GM18526 (cell line): ENCODE measurements around the gene KCNN4.

Experiments
- POLR2A ChIP-seq: IDR thresholded peaks from 3 replicates; pipeline ENCODE4 v1.6.1; 2011; ENCODE audit not compliant: insufficient read length; ENCODE audit errors: extremely low read depth

The KCNN4 gene

DNA sequence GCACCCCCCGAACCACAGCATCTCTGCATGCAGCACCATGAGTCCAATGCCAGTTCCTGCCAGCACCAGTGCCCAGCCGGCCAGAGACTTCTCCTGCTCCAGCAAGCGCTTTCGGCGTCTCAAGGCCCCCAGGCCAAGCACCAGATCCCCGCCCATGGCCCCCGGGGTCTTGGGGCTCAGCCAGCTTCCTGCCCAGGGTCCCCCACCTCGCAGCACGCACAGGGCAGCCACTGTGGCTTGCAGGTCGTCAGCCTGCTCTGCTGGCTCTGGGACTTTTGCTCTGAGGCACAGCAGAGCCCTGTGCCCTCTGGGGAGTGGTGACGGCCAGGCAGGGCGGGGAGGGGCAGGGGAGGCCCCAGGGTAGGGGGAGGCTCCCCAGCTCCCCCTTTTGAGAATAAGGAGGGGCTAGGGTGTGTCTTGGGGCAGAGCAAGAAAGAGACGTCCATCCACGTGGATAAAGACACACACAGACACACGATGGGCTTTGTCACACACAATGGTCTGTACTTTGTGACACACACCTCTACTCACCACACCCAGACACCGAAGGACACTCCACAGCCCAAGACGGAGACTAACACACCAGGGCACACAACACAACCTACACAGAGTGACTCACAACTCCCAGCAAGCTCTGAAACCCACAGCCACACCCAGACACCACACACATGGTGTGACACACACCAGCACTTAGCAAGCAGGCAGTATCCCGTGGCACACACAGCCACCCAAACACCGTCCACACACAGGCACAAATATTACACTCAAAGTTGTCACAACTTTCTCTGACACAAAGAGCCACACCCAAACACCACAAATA, at the start of gene KCNN4:
KCNN4 (minus strand) TSS at position 268 of the 820 bp plus-strand sequence; CDS start at position 156, 112 bp downstream.
- peak; percentile 91 for TF ChIP-seq POLR2A

DNA sequence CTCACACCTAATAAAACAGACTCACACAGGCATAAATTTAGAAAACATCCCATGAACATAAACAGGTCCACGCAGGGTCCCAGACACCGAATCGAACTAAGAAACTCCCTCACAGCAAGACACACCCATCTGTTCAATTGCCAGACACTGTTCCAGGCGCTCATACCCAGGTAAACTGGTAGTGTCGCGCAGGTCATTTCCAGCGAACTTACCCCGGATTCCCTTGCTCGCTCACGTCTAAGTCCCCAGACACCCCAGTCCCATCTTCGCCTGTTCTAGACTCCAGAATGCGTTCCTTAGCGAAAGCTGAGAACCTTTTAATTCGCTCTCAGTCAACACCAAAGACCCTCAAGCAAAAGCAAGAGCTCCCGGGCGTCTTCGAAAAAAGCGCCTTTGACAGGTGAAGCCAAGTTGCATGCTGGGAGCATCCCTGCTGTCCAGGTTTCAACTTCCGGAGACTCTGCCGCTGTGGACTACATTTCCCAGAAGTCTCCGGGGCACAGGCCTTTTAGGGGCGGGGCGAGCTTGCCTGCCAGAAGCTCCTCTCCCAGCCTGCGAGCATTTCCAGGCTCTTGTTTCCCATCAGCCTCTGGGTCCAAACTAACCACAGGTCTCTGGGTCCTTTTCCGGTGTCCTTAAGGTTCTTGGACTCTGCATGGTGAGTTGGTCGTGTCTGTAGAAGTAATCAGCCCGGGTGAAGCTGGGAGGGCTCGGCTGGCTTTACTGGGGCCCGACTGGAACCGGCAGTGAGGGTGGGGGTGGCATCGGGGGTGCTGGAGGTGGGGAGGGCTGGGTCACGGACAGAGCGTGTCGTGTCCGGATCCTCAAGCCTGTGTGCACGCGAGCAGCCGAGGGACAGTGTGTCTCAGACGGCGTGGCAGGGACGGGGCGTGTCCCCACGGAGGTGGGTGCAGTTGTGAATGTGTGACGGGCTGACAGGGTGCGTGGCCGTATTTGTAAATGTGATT, 46.3 kb upstream of the KCNN4 start, which contains the start of gene ZNF283:
ZNF283 (plus strand) TSS at position 535 of the 968 bp plus-strand sequence. CDS start 6,184 bp downstream, outside the sequence.
- TF ChIP-seq POLR2A, result peak; percentile 23

DNA sequence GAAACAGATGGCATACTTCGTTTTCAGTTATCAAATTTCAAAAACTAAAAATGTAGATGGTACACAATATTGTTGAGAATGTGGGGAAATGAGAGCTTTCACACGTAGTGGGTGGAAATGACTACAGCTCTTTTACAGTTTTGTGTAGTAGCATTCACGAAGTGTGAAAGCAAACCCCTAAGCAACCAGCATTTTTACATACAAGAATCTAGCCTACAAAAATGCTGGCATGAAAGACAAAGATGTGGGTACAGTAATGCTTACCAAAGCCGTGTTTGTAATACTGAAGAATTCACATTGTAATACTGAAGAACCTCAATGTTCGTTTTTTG, 40.1 kb upstream of the KCNN4 start:
- TF ChIP-seq POLR2A, result no peak

DNA sequence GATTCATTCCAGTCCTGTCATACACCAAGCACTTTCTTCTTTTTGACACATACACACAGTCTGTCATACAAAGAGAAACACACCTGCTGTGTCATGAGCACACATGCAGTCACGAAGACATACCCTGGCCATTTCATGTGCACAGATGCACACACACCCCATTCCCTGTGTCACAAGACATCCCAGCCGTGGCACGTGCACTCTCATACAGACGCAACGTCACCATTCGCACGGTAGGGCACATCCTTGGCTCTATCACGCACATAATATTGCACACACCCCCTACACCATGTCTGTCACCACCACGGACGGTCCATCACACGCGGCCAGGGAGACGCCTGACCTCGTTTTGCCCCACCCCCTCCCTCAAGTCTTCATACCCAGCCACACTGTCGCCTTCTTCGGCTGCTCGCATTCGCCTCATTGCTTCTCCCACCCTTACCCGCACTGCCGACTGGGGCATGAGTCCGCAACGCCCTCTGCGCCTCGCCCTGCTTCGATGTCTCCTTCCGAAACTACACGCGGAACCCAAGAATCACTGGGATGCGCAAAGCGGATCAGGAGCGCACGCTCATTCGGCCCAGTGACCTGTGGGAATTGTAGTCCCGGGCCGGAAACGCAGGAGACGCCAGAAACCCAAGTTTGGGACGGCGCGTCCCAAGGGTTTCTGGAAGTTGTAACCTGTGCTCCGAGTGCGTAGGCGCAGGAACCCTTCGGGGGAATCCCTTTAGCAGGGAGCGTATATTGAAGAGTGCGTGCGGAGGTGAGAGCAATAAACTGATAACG, 39.5 kb upstream of the KCNN4 start:
- no peak for TF ChIP-seq POLR2A

DNA sequence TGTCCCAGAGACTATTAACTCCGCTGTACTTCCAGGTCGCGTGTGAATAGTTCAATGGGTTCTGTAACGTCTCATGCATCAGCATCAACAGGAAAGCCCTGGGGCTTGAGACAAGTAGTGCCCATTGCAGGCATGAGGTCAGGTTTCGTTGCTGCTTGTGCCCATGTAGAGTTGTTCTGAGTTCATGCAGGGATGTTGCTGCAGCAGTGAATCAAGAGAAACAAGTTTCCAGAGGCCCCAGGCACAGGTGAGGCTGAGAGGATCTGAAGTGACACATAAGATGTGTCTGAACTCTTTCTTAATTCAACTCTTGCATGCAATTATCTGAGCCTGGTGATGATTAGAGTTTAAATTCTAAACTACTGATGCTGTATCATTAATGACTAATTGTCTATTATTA, 37.7 kb upstream of the KCNN4 start:
- no peak for TF ChIP-seq POLR2A

DNA sequence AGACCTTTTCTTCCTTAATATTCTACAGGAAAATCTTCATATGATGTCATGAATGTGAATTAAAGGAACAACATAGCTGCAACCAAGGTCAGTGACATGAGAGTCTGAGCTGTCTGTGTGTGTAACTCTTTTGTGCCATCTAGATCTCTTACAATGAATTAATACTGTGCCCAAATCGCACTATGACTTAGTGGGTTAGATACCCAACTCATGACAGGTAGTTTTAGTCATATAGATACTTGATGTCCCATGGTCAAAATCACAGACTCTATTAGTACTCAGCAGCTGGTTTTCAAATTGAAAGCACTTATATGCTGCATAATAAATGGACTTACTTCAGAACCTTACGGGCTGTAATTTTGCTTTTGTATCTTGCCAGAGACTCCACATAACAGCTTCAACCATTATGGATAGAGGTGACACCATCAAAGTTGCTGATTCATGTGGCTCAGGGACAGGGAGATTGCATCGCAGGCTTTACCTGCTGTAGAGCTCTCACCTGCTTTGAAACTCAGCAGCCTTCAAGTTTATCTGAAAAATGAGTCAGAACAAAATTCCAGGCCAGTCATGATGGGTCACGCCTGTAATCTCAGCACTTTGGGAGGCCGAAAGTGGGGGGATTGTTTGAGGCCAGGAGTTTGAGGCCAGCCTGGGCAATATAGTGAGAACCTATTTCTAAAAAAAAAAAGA, 34.0 kb upstream of the KCNN4 start:
- TF ChIP-seq POLR2A, result no peak

DNA sequence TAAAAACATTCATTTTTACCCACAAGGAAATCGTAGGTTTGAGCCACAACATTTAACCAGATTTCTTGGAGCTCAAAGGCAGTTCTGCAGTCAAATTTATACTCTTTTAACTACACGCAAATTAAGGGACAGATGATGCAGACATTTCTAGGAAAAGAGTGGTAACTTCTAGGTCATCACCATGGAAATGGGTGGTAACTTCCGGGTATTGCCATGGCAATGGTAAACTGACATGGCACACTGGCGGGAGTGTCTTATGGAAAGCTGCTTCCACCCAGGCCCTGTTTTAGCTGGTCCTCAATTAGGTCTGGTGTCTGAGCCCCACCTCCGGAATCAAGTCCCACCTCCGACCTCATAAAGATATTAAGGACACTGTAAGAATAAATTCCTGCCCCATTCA, 31.9 kb upstream of the KCNN4 start:
- TF ChIP-seq POLR2A, result no peak

DNA sequence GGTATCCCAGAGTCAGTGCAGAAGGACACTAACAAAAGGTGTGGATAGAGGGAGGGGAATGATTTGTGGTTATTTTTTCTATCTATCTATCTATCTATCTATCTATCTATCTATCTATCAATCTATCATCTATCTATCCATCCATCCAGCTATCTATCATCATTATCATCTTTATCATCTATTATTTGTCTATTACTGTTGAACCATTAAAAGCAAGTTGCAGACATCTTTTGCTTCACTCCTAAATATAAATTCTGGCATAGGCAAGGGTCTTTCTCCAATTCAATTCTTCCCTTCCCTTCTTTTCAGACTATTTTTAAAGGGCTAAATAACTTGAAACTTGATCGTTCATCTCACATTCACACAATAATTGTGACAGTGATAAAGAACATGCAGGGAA, 31.5 kb upstream of the KCNN4 start:
- no peak for TF ChIP-seq POLR2A

DNA sequence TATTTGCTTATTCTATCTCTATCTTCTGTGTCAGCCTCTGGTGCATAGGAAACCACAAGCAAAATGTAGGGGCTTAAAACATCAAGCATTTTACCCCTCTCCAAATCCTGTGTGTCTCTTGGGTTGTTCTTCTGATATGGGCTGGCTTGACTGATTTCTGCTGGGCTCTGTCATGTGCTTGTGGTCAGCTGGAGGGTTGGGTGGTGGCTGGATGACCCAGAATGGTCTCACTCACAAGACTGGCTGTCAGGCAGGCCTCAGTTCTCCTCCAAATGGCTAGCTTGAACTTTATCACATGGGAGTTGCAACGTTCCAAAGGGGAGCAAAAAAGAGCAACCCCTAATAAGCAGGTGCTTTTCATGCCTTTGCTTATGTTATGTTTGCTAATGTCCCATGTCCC, 31.1 kb upstream of the KCNN4 start:
- no peak for TF ChIP-seq POLR2A

DNA sequence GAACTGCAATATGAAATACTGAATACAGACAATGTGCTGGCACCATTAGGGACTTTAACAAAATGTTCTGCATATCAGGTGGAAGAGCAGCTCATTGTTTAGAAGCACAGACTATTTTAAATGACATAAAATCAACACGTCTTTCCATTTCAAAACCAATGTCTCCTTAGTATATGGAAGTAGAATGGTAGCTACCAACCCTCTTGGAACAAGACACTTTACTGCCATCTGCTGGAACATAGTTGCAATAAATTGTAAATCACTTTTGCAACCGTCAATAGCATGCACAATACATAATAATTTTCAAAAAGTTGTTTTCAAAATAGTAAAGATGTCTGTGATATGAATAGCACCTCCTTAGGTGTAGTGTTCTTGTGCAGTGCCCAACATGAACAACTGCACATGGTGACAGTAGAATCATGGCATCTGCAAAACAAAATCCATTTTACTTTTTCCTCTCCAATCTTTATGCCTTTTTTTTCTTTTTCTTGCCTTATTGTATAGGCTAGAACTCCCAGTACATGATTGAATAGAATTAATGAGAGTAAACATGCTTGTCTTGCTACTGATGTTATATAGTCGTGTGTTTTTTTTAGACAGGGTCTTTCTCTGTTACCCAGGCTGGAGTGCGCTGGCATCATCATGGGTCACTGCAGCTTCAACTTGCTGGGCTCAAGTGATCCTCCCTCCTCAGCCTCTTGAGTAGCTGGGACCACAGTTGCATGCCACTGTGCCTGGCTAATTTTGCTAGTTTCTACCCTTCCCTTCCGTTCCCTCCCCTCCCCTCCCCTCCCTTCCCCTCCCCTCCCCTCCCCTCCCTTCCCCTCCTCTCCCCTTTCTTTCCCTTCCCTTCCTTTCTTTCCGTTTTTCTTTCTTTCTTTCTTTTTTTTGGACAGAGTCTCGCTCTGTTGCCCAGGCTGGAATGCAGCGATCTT, 29.3 kb upstream of the KCNN4 start:
- TF ChIP-seq POLR2A, result no peak

DNA sequence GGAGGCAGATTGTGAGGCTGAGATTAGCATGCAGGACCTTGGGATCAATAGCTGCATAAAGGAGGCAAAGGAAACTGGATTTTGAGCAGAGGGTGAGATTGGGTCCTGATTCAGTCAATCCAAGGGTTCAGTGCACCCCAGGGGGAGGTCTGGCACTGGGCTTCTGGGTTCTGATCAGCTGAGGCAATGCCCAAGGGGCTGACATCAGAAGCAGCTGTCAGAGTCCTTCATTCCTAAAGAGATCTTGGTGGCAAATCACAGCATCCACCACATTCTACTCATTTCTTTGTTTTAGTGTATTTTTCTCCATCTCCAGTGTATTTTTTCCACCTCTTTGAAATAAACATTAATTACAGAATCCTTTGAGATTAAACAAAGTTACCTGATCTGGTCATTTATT, 26.9 kb upstream of the KCNN4 start:
- no peak for TF ChIP-seq POLR2A

DNA sequence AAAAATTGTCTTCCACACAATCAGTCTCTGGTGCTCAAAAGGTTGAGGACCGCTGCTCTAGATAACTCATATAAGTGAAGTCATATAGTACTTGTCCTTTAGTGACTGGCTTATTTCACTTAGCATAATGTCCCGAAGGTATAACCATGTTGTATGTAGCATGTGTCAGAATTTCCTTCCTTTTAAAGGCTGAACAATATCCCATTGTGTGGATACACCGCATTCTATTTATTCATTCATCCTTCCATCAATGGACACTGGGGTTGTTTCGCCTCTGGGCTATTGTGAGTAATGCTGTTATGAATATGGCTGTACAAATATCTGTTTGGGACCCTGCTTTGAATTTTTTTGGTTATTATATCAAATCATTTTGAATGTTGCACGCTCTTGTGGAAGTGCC, 26.1 kb upstream of the KCNN4 start:
- no peak for TF ChIP-seq POLR2A

DNA sequence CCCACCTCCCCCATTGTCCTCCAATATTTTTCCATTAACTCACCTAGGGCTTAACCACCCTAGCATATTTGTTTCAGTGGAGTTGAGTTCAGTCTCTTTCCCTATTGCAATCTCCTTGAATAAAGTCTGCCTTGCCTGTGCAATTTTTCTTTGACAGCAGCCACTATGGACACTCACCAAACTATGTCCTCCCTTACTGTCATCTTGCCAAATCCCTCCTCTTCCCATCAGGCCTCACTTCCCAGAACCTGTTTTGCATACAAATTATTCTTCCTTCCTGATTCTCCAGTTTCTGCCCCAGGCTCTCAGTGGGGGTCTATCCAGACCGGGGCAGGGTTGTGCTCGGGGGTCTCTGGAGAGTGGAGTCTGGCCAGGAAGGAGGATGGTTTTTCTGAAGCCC, 23.7 kb upstream of the KCNN4 start:
- TF ChIP-seq POLR2A, result no peak
